WI38 (cell line): Measurements from ENCODE around the gene DNAH10.

Experiments
- H3K4me3 ChIP-seq: 2 replicates; pipeline ENCODE4 v1.5.1; 2011; ENCODE audit warnings: low read depth, mild to moderate bottlenecking, control low read depth, low read length
- TF ChIP-seq, protein P1 (sequence below): IDR thresholded peaks from 2 replicates; pipeline ENCODE4 v1.5.1; 2012; ENCODE audit warnings: low read depth, mild to moderate bottlenecking, control low read depth, low read length

The DNAH10 gene

DNA sequence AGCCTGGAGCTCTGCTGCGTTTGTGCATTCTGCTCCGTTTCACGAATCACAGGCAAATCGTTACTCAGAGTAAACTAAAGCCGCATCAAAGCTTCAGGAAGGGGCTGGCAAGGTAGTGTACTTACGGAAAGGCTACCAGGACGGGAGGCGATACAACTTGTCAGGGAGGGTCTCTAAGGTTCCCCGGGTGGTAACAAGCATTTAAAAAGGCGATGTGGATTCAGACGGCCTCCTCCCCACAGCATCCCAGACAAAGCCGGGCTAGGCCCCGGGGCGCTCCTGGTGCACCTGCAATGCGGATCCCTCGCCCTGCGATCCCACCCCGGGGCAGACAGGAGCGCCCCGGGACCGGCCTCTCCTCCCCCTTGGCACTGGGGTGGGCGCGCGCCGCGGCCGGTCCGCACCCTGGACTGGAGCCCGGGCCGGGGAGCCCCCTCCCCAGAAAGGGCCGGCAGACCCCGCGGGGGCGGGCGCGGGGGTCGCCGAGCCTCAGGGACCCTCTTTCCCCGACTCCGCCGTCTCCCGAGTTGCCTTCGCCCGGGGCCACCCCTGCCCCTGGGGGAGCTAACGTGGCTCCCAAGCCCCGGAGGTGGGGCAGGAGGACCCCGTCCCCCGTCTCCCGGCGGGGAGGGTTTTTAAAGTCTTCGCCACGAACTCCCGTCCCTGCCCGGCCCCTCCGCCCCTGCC is 209.8 kb downstream of the DNAH10 start:
- H3K4me3 ChIP-seq, result peak overlapping the region; percentile 79
- TF ChIP-seq, protein P1, sequence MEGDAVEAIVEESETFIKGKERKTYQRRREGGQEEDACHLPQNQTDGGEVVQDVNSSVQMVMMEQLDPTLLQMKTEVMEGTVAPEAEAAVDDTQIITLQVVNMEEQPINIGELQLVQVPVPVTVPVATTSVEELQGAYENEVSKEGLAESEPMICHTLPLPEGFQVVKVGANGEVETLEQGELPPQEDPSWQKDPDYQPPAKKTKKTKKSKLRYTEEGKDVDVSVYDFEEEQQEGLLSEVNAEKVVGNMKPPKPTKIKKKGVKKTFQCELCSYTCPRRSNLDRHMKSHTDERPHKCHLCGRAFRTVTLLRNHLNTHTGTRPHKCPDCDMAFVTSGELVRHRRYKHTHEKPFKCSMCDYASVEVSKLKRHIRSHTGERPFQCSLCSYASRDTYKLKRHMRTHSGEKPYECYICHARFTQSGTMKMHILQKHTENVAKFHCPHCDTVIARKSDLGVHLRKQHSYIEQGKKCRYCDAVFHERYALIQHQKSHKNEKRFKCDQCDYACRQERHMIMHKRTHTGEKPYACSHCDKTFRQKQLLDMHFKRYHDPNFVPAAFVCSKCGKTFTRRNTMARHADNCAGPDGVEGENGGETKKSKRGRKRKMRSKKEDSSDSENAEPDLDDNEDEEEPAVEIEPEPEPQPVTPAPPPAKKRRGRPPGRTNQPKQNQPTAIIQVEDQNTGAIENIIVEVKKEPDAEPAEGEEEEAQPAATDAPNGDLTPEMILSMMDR, result no peak

DNA sequence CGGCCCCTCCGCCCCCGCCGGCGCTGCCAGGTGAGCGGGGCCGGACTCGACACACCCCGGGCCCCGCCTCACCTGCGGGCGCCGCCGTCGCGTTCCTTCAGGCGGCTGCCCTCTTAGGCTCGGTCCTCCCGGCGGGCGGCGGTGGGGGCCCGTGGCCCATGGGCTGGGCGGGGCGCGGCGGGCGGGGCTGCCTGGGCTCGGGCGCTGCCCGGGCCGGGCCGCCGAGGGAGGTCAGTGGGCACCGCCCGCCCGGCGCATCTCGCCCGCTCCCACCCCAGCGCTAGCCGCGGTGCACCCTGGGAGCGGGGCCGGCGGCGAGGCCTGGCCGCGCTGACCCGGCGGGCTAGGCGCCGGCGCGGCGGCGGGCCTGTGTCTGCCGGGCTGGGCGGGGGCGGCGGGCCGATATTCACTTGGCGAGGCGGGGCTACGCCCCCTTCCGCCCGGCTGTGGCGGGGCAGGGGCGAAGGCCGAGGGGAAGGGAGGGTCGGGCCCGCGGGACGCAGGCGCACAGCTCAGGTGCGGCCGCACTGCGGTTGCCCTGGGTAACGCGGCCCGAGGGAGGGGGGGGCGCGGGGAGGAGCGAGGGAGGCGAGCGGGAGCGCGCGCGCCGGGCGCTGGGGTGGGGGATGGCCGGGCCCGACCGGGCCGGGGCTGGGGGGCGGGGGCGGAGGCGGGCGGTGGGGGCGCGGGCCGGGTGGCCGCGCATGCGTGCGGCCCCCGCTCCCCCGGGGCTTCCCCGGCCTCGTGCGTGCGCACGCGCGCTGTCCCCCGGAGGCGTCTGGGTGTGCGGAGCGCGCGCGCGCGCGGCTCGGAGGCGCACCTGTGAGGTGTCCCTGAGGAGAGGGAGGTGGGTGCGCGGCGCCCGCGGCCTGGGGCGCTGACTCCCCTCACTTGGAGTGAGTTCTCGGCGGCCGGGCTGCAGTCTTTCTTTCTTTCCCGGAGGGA is 210.6 kb downstream of the DNAH10 start, which contains the start of the genes CCDC92 and ZNF664:
TSS of gene CCDC92 (minus strand) at position 375 of the 945 bp plus-strand sequence. CDS start 28,526 bp downstream, outside the sequence.
TSS of gene ZNF664 (plus strand) at position 759 of the 945 bp plus-strand sequence. CDS start 38,930 bp downstream, outside the sequence.
- TF ChIP-seq, protein P1, result no peak

DNA sequence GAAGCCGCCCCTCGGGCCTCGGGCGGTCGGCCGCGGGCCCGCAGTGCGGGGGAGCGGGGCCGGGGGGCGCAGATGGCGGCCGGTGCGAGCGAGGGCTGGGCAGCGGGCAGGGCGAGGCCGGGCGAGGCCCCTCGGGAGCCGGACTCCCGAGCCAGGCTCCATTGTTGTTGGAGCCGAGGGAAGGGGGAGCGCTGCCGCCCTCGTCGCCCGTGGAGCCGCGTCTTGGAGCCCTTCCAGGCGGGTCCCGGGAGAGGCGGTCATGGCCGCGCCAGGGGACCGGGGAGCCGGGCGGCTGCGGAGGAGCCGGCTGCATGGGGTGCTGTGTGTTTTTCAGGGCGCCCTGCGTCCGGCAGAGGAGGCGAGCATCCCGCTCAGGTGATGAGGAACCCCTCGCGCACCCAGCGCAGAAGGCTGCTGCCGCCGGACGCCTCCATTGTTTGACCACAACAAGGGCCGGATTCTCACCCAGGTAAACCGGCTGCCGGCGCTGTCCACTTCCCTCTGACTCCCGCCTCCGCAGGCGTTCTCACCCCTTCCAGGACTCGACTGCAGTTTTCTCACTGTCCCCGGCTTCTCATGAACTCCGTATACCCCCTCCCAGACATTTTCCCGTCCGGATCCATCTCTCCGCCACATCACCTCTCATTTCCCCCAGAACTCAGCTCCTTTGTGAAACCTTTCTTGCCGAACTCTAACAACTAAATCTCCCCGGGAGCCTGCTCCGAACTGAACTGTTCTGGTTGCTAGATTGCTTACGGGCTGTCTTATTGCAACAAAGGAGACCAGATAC is 211.6 kb downstream of the DNAH10 start:
- TF ChIP-seq, protein P1, result no peak
- peak overlapping the region; percentile 71 for H3K4me3 ChIP-seq

More for the DNA sequence above, 210.6 kb downstream of the DNAH10 start, which contains the start of the genes CCDC92 and ZNF664:
- peak within 1 kb of the TSS; percentile 79 for H3K4me3 ChIP-seq

DNA sequence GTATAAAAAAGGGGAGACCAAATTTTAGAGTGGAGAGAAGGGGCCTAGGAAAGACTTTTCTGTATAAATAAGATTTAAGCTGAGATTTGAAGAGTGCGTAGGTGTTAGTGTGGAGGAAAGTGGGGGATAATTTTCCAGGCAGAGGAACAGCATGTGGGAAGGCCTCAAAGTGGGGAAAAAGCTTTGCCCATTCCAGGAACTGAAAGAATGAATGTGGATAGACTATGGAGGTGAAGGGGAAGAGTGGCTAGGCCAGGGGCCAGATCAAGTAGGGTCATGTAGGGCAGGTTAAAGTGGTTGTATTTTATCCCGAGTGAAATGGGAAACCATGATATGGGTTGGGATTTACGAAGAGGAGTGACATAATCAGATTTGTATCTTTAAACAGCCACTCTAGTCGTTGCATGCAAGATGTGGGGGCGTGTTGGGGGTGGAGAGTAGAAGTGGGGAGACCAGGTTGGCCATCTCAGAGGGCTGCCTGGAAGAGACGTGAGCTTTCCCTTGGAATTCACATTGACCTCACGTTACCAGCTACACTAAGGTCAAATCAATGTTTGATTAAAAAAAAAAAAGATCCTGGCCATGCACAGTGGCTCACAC is 214.2 kb downstream of the DNAH10 start:
- H3K4me3 ChIP-seq, result no peak overlapping the region
- TF ChIP-seq, protein P1, result no peak

DNA sequence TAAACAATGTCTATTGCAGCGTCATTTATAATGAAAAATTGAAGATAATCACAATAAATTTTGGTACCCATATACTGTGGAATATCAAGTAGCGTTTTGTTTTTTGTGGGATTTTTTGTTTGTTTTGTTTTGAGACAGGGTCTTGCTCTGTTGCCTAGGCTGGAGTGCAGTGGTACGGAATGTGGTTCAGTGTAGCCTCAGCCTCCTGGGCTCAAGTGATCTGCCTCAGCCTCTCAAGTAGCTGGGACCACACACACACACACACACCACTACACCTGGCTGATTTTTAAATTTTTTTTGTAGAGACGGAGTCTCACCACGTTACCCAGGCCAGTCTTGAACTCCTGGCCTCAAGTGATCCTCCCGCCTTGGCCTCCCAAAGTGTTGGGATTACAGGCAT is 217.5 kb downstream of the DNAH10 start:
- TF ChIP-seq, protein P1, result no peak
- no peak overlapping the region for H3K4me3 ChIP-seq

DNA sequence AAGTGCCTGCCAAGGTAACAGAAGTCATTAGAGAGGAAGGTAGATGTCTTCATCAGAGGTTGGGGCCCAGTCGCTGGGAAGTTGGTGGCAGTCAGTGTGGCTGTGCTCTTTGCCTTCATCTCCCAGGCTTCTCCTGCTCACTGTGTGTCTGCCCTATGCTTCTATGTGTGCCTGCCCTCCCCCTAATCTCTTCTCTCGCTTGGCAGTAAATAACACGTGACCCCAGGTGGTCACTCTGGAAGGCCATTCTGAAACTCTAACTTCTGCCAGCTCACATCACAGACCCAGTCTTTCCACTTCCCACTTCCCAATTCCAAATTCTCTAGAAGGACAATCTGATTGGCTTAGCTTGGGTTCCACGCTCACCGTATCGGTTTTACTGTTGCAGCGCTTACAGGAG is 220.2 kb downstream of the DNAH10 start:
- no peak overlapping the region for H3K4me3 ChIP-seq
- TF ChIP-seq, protein P1, result no peak
